A204.1 (cell line): ENCODE measurements around the gene PID1.

Source experiments
- FAIRE-seq: peaks from 2 replicates; lab custom pipeline; 2012; peaks lifted over from hg19 to GRCh38; lab: Jason Lieb, UNC

The PID1 gene

DNA sequence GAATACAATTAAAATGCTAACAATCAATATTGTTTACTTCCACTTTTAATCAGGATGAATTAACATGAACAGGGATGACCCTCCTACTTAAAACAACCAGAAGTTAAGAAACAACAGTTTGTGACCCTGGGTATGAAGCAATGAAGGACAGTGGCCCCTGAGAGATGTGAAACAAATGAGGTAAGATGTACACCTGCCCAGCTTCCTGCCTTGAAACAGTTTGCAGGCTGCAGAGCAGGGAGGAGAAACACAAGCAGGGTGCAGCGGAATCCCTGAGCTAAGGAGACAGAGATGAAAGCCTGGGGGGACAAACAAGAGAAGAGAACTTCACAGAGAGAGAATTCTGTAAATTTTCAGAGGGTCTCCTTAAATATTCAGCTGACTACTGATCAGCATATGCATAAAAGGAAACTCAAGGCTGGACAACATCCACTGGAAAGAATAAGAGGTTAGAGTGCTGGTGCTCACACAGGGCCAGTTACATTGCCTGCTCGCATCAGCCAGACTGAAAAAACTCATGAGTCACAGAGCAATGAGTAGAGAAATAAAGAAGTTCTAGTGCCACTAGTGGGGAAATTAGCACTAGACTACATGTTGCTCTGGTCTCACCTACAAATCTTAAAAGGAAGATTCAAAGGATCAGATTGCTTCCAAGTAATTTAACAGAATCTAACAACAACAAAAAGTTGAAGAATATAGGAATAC is 106.4 kb downstream of the PID1 start:
- FAIRE-seq, result no peak

DNA sequence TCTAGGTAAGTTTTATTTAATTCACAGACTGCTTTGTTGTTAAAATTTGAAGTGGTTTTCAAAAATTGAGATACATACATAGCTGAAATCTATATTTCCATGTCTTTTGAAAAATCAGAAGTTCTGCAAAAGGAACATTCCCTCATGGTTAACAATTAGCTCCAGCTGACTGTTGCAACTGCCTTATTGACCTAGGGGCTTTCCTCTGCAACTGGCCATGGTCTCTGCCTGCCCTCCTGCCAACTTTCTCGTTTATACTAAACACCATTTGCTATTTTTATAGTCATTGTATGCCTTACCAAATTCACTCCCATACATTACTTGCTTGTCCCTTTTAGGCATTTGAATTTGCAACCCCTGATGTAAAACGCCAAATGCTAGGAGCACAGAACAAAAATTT is 107.2 kb downstream of the PID1 start:
- FAIRE-seq, result no peak

DNA sequence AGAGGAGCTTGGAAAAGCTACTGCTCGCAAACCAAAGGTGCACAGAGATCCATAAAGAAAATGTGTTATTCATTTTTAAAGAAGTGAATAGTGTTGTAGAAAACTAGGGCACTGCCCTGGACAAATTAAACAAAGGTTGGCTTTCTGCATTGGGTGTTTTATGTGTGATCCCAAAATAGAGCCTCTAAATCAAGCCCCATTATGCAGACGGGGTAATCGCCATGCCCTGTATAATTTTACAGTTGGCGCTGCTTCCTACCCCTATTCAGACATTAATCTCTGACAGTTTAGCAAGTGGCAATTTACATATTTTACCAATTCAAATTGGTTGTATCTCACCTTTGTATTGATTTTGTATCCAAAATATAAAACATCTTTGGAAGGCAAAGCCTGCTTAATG is 109.1 kb downstream of the PID1 start:
- no peak for FAIRE-seq

GRCh38 chr2:229160984-229161383 is 110.1 kb downstream of the PID1 start:
- no peak for FAIRE-seq

DNA sequence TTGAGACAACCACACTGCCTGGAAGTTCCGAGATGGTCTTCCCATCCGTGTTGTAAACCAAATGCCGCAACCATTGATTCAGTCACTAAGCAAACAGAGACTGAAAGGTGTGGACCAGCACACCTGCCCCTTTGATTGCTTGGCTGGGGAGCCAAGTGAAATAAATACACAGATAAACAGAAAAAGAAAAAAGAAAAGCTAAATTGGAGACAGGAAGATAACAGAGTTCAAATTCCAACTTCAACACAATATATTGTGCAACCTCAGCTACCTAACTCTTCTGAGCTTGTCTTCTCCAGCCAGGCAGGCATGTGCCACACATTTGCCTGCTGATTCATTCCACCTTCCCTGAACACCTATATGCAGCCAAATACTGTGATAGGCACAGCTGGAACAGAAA is 110.9 kb downstream of the PID1 start:
- FAIRE-seq, result no peak

GRCh38 chr2:229159405-229159804 is 111.7 kb downstream of the PID1 start:
- no peak for FAIRE-seq

DNA sequence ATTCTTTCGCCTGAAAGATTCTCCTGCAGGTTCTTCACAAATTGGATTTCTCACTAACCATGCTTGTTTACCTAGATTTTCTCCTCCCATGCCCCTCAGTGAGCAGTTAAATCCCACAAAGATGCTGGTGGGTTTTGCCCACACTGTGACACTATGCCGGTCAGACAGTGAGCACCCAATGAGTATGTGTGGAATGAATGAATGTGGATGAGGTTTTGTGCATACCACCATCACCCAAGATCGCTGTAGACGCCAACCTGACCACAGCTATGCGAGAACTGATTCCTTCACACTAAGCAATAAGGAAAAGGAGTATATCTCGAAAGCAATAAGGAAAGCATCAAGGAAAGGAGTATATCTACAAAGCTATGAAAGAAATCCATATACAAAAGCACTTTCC is 116.7 kb downstream of the PID1 start:
- FAIRE-seq, result no peak

GRCh38 chr2:229153951-229154350 is 117.1 kb downstream of the PID1 start:
- no peak for FAIRE-seq

DNA sequence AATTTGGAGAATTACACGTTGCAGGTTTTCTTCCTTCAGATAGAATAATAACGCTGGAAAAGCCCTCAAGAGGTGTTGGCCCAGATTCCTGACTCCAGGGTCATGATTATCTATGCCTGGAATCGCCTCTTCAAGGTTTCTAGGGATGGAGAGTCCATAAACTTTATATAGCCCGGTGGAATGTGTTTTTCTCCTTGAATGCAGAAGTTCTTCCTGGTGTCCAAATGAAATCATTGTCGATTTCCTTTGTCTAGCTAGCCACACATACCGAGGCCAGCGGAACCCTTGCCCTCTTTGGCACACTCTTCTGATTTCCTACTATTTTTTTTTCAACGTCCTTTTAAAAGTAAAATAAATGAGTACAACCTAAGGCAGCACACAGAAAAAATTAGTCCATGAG is 117.8 kb downstream of the PID1 start:
- no peak for FAIRE-seq

- FAIRE-seq, result no peak
Measured at GRCh38 chr2:229152674-229153073, 118.4 kb downstream of the PID1 start.

- no peak for FAIRE-seq
Measured at GRCh38 chr2:229150317-229150716, 120.8 kb downstream of the PID1 start.

DNA sequence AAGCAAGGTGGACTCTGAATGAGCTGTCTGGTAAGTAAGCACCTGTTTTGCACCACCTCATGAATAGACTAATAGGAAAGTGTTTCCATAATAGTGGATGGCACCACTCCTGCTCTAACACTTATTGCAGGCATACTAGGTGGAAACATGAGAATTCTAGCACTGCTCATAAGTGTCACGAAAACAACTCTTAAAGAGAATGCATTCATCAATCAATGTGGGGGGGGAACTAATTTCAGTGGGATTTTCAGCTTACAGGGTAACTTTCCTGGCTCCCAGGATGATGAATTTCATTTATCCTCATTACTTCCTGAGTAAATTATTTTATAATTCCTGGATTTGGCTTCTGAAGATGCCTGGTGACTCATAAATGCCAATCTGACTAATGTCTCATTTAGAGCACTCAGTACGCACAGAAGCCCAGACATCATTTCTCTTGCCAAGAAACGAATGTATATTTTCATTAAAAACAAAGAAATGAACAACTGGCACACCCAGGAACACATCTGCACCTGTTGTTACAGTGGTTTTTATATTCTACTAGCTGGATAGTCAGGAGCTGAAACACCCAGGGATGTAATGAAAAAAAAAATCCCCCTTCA is 129.6 kb downstream of the PID1 start:
- FAIRE-seq, result no peak

- FAIRE-seq, result no peak
Measured at GRCh38 chr2:229137639-229138038, 133.4 kb downstream of the PID1 start.

GRCh38 chr2:229137066-229137465 is 134.0 kb downstream of the PID1 start:
- no peak for FAIRE-seq

DNA sequence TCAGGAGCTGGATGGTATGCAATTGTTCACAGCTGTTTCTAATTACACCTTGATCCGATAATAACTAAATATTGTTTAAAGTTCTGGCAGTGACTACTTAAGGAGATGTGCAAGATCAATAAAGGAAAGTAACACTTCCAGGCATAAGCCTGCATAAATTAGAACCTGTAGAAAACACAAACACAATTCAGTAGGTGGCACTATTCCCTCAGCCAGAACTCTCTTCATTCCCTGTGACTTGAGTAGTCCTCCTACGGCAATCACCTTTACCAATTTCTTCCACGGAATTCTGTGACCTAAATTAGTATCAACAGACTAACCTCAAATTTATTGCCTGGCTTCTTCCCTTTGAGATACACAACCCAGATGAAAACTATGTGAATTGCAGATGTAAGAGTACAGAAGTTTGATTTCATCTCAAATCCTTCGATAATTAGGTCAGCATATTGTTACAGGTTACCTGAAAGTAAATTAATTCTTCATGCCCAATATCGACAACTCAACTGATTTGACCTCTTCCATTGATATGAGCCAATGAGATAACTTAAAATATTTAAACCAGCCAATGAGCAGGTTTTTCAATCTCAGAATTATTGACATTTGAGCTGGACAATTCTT is 137.8 kb downstream of the PID1 start:
- peak; percentile 75 for FAIRE-seq

GRCh38 chr2:229132236-229132635 is 138.9 kb downstream of the PID1 start:
- FAIRE-seq, result no peak

DNA sequence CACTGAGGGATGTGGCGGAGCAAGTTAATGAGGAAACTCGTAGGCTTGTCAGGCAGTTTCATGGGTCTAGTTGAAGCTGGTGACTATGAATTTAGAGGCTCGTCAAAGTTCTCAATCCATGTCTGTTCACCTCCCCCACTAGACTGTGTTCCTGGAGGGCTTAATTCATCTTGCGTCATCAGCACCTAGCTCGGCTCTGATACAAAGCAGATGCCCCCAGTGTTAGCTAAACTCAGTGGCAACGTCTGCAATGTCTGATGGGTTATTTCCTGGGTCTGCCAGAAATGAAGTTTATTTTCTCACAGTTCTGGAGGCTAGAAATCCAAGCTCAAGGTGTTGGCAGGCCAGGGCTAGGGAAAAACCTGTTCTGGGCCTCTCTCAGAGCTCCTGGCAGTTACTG is 140.6 kb downstream of the PID1 start:
- FAIRE-seq, result no peak

GRCh38 chr2:229129738-229130371 is 141.2 kb downstream of the PID1 start:
- no peak for FAIRE-seq

- FAIRE-seq, result no peak
Measured at GRCh38 chr2:229127471-229127870, 143.6 kb downstream of the PID1 start.

- FAIRE-seq, result no peak
Measured at GRCh38 chr2:229126066-229126465, 145.0 kb downstream of the PID1 start.

GRCh38 chr2:229124136-229124535 is 147.0 kb downstream of the PID1 start:
- FAIRE-seq, result no peak

DNA sequence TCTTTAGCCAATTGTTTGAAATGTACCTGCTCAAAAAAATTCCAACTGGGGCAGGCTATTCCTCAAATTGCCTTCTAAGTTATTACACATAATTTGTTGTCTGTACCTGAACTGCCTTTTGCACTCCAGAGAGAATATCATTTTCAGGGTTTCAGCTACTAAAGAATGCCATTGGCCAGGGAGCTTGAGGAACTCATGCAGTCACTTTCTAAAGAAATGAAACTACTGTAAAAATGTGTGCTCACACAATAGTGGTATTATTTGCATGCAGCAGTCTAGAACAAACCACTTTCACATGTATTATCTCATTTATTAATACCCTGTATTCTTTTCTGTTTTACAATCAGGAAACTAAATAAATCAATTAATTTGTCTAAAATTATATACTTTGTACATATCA is 152.2 kb downstream of the PID1 start:
- no peak for FAIRE-seq

DNA sequence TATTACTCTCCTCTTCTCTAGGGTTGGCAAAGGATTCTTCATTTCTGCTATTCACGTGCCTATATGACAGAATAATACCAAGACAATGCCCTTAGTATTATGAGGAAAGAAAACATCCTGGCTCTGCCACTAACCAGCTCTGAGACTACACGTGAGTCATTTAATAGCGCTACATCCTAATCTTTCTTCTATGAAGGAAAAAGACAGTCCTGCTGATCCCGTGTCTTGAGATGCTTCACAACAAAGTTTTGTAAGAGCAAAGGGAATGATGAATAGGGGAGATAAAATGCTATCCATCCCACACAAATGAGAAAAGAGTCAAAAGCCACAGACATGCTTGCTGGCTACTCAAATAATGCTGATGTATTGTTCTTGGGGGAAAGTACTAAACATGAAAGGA is 152.8 kb downstream of the PID1 start:
- no peak for FAIRE-seq
